AG04450 (cell line): ENCODE results near the gene RGPD6. TPM values are rescaled to one million over a fixed set of nuclear protein-coding genes. Genes with fewer than 3 reads are reported as not detected.
"Not testable (repeated sequence)": the region's sequence is repeated elsewhere in the genome, so short reads cannot be mapped to it uniquely, and the experiment has no call there.

Source experiments
- CTCF ChIA-PET: fragments of 300-600, 350-600 bp; formaldehyde crosslinking; extraction: SDS; loops from one replicate; lab custom pipeline; 2022; ENCODE audit warnings: antibody characterized with exemption, inconsistent platforms; lab: Charles Lee
- POLR2A ChIA-PET: fragments of 350-600 bp; formaldehyde crosslinking; extraction: SDS; loops from one replicate; lab custom pipeline; 2021; ENCODE audit warnings: antibody characterized with exemption, inconsistent platforms; lab: Yijun Ruan, JAX
- DNase-seq: peaks from one replicate; pipeline ENCODE4 v3.0.0-alpha.2; 2011; ENCODE audit warnings: low read depth, low spot score
- H3K27ac ChIP-seq: one replicate; pipeline ENCODE4 v1.5.1; 2012; ENCODE audit warnings: low read depth, low read length, control low read depth
- H3K27me3 ChIP-seq: one replicate; pipeline ENCODE4 v1.6.0; 2012; ENCODE audit warnings: low read length; ENCODE audit not compliant: control insufficient read depth, insufficient read depth
- H3K4me3 ChIP-seq: 2 replicates; pipeline ENCODE4 v1.5.1; 2011; ENCODE audit warnings: mild to moderate bottlenecking, low read depth, low read length, control low read depth
- H3K9me3 ChIP-seq: 2 replicates; pipeline ENCODE4 v1.5.1; 2012; ENCODE audit warnings: low read length; ENCODE audit not compliant: control insufficient read depth, insufficient read depth
- polyA plus RNA-seq: library from polyadenylated mRNA; depleted of rRNA; stranded (reverse); fragments of >200 nt; gene quantifications from 2 replicates; pipeline ENCODE4 v1.2.3, GENCODE V29; 2011; rRNA removed
- small RNA-seq: library from RNA; depleted of rRNA; stranded (forward); fragments of <200 nt; gene quantifications from one replicate; pipeline ENCODE3, GENCODE V24; 2012; ENCODE audit warnings: low read depth; ENCODE audit not compliant: insufficient read length

RGPD6 gene
- polyA plus RNA-seq, 1 experiment, result 13.9 TPM

DNA sequence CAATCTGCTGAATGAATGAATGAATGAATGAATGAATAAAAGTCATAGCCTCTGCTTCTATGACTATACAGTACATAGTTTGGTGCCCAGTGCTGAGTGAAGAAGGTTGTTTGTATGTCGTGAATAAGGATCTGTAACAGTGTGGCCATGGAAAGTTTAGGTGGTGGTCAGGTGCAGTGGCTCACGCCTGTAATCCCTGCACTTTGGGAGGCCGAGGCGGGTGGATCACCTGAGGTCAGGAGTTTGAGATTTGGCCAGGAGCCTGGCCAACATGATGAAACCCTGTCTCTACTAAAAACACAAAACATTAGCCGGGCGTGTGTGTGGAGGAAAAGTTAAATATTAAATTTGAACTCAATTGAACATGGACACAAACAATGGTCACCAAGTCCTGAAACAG lies 100.1 kb downstream of the RGPD6 start:
- CTCF ChIA-PET, H3K27ac ChIP-seq, POLR2A ChIA-PET, H3K9me3 ChIP-seq, DNase-seq, H3K4me3 ChIP-seq, H3K27me3 ChIP-seq: not testable (repeated sequence)

DNA sequence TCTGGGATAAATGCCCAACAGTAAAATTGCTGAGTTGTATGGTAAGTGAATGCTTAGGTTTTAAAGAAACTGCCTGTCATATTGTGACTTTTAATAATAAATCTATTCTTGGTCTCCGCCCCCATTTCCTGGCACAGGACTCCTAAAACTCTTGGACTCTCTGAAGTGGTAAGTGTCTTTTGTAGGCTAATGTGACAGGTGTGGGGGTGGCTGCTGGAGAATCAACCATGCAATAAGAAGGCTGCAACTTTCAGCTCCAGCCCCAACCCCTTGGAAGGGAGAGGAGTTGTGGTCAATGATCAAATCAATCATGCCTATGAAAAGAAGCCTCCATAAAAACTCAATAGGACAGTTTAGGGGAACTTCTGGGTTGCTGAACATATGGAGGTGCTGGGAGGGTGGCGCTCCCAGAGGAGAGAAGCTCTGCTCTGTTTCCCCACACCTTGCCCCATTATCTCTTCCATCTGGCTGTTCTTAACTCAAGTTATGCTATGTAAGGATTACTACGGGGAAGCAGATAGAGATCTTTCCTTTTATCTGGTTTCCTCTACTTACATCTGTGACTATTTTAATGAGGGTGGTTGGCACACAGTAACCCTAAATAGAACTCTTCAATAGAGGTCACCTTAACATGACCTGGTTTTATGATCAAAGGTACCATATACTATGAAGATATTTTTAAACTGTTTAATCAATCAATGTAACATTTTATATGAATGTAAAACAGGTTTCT lies 101.2 kb downstream of the RGPD6 start:
- H3K4me3 ChIP-seq, DNase-seq, H3K27ac ChIP-seq, H3K27me3 ChIP-seq, POLR2A ChIA-PET, CTCF ChIA-PET, H3K9me3 ChIP-seq: not testable (repeated sequence)

- DNase-seq, H3K9me3 ChIP-seq, H3K27me3 ChIP-seq, H3K27ac ChIP-seq, H3K4me3 ChIP-seq, POLR2A ChIA-PET, CTCF ChIA-PET: not testable (repeated sequence)
Observed at GRCh38 chr2:110474898-110475297, 102.1 kb downstream of the RGPD6 start.

DNA sequence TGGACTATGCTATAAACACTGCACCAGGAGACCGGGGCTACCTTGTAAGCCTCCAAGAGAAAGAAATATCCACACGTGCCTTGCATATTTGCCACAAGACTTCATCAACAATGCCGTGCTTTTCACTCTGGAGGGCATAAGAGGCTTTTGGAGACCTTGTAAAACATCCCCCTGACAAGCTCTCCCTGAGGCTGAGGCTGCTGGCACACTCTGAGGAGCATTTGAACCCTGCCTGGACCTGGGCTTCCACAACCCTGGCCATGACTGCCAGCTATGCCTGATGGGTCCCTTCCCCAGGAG lies 104.0 kb downstream of the RGPD6 start:
- POLR2A ChIA-PET, H3K27me3 ChIP-seq, H3K9me3 ChIP-seq, H3K27ac ChIP-seq, H3K4me3 ChIP-seq, CTCF ChIA-PET, DNase-seq: not testable (repeated sequence)

DNA sequence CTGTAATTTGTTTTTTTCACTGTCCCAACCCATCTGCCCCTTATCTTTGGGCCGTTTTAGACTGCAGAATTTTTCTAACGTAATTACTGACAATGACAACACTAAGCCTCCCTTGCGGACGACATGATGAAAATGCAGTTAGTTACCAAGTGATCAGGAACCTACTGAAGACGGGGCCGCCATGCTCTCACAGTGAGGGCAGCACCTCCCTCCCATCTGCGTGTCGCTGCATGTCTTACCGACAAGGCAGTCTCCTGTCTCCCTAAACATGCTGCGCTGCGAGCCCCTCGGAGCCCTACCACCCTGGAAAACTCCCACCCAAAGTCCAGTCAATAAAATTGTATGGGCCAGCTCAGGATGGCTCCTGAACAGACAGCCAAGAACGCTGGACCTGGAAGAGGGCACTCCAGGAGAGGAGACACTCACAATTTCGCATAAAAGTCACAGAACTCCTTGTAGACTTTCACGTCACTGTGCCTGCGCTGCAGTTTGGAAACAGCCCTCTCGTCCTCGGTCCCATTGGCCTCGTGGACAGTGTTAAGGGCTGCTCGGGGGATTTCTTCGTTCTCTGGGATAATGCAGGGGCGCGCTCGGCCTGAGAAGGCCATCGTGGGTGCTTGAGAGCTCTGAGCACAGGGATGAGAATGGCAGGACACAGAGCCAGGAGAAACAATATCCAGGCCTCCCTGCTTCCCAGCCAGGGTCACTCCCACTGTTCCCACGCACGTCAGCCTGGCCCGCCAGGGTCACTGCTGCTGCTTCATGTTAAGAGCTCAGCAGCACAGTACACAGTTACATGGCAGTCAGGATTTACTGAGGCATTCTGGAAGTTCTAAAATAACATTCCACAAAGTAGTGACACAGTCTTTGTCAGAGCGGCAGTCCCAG lies 104.6 kb downstream of the RGPD6 start, which contains the start of gene LIMS4:
Gene LIMS4 (minus strand): TSS at position 646 of the 888 bp plus-strand sequence. CDS start 38 bp downstream, at position 608.
- DNase-seq, H3K4me3 ChIP-seq, H3K9me3 ChIP-seq, CTCF ChIA-PET, H3K27ac ChIP-seq, H3K27me3 ChIP-seq, POLR2A ChIA-PET: not testable (repeated sequence)

DNA sequence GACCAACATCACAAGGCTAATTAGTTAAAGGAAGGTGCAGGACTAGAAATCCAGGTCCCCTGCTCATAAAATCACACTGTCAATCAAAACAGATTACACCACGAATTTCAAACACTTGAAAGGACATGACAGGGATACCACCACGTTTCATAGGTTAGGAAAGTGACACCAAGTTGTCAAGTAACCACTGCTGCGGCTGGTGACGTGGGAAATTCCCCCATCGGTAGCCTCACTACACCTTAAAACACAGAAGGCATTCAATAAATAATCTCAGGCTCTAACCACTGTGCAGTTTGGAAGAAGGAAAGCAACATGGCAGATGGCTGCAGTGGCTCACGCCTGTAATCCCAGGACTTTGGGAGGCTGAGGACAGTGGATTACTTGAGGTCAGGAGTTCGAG lies 108.1 kb downstream of the RGPD6 start:
- H3K9me3 ChIP-seq, H3K4me3 ChIP-seq, POLR2A ChIA-PET, H3K27me3 ChIP-seq, DNase-seq, CTCF ChIA-PET, H3K27ac ChIP-seq: not testable (repeated sequence)

- POLR2A ChIA-PET, result not testable (repeated sequence)
Observed at GRCh38 chr2:110465312-110465711, 111.7 kb downstream of the RGPD6 start.

More at GRCh38 chr2:110465312-110465711, 111.7 kb downstream of the RGPD6 start:
- CTCF ChIA-PET, H3K27me3 ChIP-seq, H3K27ac ChIP-seq, DNase-seq, H3K9me3 ChIP-seq, H3K4me3 ChIP-seq: not testable (repeated sequence)

Small RNA genes within 50 kb of the gene (small RNA-seq; reads per million reads assigned to genes)
- gene AC108938.1, result not detected

Other genes starting within 250 kb of the RGPD6 start
- gene LIMS4, start 104.4 kb downstream of the RGPD6 start, polyA plus RNA-seq, result 2.3 and 3.6 TPM in 2 replicates
- gene BUB1, start 100.8 kb upstream of the RGPD6 start, polyA plus RNA-seq, result 9.1 and 14.1 TPM in 2 replicates
- not detected in 2 replicates for gene ACOXL, start 155.4 kb upstream of the RGPD6 start, polyA plus RNA-seq